Osteoblast (primary cell): ENCODE data around the gene HAUS7. TPM values are rescaled to one million over a fixed set of nuclear protein-coding genes. Genes with fewer than 3 reads are reported as not detected.

Experiments
- DNase-seq: peaks from one replicate; pipeline ENCODE4 v3.0.0; 2011; ENCODE audit warnings: low spot score, mixed read lengths; ENCODE audit not compliant: insufficient read length; ENCODE audit errors: missing footprints
- H2AFZ ChIP-seq: 2 replicates; pipeline ENCODE4 v1.6.0; 2011; ENCODE audit warnings: mild to moderate bottlenecking, low read length
- H3K27ac ChIP-seq: 2 replicates; pipeline ENCODE4 v1.5.1; 2011; ENCODE audit warnings: mild to moderate bottlenecking, low read depth, low read length, moderate library complexity
- H3K27me3 ChIP-seq: 2 replicates; pipeline ENCODE4 v1.6.0; 2012; ENCODE audit warnings: mild to moderate bottlenecking, control low read depth, inconsistent platforms, low read length, moderate library complexity; ENCODE audit not compliant: insufficient read depth
- H3K36me3 ChIP-seq: 2 replicates; pipeline ENCODE4 v1.5.1; 2011; ENCODE audit warnings: mild to moderate bottlenecking, low read length, control low read depth, moderate library complexity; ENCODE audit not compliant: insufficient read depth
- H3K4me1 ChIP-seq: 2 replicates; pipeline ENCODE4 v1.5.1; 2011; ENCODE audit warnings: mild to moderate bottlenecking, low read length, control low read depth, moderate library complexity; ENCODE audit not compliant: insufficient read depth
- H3K4me2 ChIP-seq: 2 replicates; pipeline ENCODE4 v1.6.0; 2011; ENCODE audit warnings: mild to moderate bottlenecking, low read length; ENCODE audit not compliant: insufficient read depth
- H3K4me3 ChIP-seq: fragments of 200-600 bp; sonication (generic); 3 replicates; pipeline ENCODE4 v1.5.1; 2012; ENCODE audit warnings: mild to moderate bottlenecking, low read length, inconsistent platforms; ENCODE audit not compliant: insufficient read depth
- H3K79me2 ChIP-seq: 2 replicates; pipeline ENCODE4 v1.6.0; 2012; ENCODE audit warnings: mild to moderate bottlenecking, low read length, control low read depth, inconsistent platforms; ENCODE audit not compliant: insufficient read depth
- H3K9me3 ChIP-seq: 2 replicates; pipeline ENCODE4 v1.5.1; 2011; ENCODE audit warnings: low read depth, low read length, control low read depth
- H4K20me1 ChIP-seq: 2 replicates; pipeline ENCODE4 v1.6.0; 2012; ENCODE audit warnings: mild to moderate bottlenecking, low read length, control low read depth; ENCODE audit not compliant: insufficient read depth
- CTCF ChIP-seq: IDR thresholded peaks from 2 replicates; pipeline ENCODE4 v1.5.1; 2011; ENCODE audit warnings: mild to moderate bottlenecking, low read depth, low read length, moderate library complexity; ENCODE audit errors: extremely low read depth
- total RNA-seq: library from RNA; depleted of rRNA; stranded (reverse); fragments of >200 nt; gene quantifications from 2 replicates; pipeline ENCODE4 v1.2.3, GENCODE V29; 2012

HAUS7 gene
- total RNA-seq, 1 donor: 14.1 TPM

DNA sequence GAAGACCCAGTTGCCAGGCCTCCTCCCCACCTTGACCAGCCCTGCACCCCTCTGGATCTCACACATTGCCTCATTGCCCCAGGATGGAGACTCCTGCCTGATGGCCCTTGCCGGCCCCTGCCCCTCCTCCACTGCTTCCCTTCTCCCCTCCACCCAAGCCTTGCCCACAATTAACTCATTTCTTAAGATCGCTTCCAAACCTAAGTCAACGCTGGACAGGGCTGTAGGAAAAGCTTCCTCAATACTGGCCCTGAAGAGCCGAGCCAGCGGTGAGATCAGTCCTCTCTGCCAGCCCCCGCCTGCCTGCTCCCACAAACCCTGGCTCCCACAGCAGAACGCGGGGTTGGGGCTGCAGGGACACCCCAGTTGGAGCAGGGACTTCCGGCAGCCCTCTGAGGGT lies 7.5 kb upstream of the HAUS7 start:
- TF ChIP-seq CTCF: no peak
- Histone ChIP-seq H3K9me3 (no peaks in the 10 kb centered on the region), H3K4me3 (no peak overlapping the region), H2AFZ (no peak overlapping the region), H3K4me1 (peaks cover 28% of the 10 kb centered on the region), H3K27me3 (no peaks in the 10 kb centered on the region), H3K4me2 (peak overlapping the region; percentile 2), H3K36me3 (no peaks in the 10 kb centered on the region), H4K20me1 (no peaks in the 10 kb centered on the region), H3K79me2 (no peaks in the 10 kb centered on the region), H3K27ac (peak overlapping the region; percentile 72)
- DNase-seq: peak; percentile 90

GRCh38 chrX:153477364-153477857 lies 7.0 kb upstream of the HAUS7 start:
- no peak for TF ChIP-seq CTCF
- Histone ChIP-seq H3K79me2 (no peaks in the 10 kb centered on the region), H3K4me1 (peaks cover 28% of the 10 kb centered on the region), H3K27ac (peak overlapping the region; percentile 72), H2AFZ (no peak overlapping the region), H3K4me3 (no peak overlapping the region), H3K36me3 (no peaks in the 10 kb centered on the region), H4K20me1 (no peaks in the 10 kb centered on the region), H3K4me2 (peak overlapping the region; percentile 2), H3K9me3 (no peaks in the 10 kb centered on the region), H3K27me3 (no peaks in the 10 kb centered on the region)
- DNase-seq: peak; percentile 88

- Histone ChIP-seq H3K36me3 (no peaks in the 10 kb centered on the region), H3K9me3 (no peaks in the 10 kb centered on the region), H3K27me3 (no peaks in the 10 kb centered on the region), H3K4me3 (no peak overlapping the region), H3K79me2 (no peaks in the 10 kb centered on the region), H3K4me2 (peak overlapping the region; percentile 2), H3K4me1 (peaks cover 31% of the 10 kb centered on the region), H4K20me1 (no peaks in the 10 kb centered on the region), H3K27ac (peak overlapping the region; percentile 72), H2AFZ (no peak overlapping the region)
- no peak for TF ChIP-seq CTCF
- peak; percentile 94 for DNase-seq
Measured at GRCh38 chrX:153476666-153477363, 6.4 kb upstream of the HAUS7 start.

GRCh38 chrX:153475751-153476281 lies 5.4 kb upstream of the HAUS7 start:
- no peaks in the 10 kb centered on the region for H4K20me1 ChIP-seq
- no peak overlapping the region for H3K4me2 ChIP-seq
- DNase-seq: no peak

More at GRCh38 chrX:153475751-153476281, 5.4 kb upstream of the HAUS7 start:
- no peak overlapping the region for H3K4me3 ChIP-seq
- H3K27ac ChIP-seq: no peak overlapping the region
- no peaks in the 10 kb centered on the region for H3K79me2 ChIP-seq
- H2AFZ ChIP-seq: no peak overlapping the region
- H3K36me3 ChIP-seq: no peaks in the 10 kb centered on the region
- H3K9me3 ChIP-seq: no peaks in the 10 kb centered on the region
- H3K4me1 ChIP-seq: peaks cover 41% of the 10 kb centered on the region
- H3K27me3 ChIP-seq: no peaks in the 10 kb centered on the region
- TF ChIP-seq CTCF: no peak
